ENCODE results near the gene CORO1C. TPM values are rescaled to one million over a fixed set of nuclear protein-coding genes. Genes with fewer than 3 reads are reported as not detected.

CORO1C gene
- total RNA-seq, 1 experiment from 2014 or later: 138 TPM

DNA sequence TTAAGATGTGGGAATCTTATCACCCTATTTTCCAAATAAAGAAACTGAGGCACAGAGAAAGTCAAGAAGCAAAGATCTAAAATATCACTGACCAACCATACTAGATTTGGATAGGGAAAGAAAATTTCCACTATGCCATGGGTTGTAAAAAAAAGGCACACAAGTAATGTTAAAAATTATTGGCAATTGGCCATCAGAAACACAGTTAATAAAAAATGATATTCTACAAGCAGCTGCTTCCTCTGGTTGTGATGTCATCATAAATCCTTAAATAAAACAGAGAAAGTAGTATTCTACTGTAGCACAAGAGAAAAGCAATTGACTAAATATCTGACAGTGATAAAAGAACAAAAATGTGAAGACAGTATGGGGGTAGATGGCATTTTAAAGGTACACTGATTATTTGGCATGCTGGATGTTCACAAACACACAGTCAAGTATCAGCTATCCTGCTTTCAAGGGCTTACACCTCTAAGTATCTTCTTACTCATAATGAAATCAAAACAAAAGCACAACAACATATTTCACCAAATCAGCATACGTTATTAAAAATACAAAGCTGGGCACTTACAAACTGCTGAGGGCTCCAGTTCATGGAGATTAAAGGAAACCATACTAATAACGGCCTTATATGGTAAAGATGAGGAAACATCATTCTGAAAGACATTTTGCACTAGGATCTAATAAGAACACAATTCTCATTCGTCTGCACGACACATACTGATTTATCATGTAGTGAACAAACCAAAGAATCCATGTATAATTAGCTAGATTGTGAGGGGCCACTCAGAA, 45.7 kb downstream of the CORO1C start:
- no TSS peak for BruUV-seq (replicated peaks)
- TF ChIP-seq, protein P1, sequence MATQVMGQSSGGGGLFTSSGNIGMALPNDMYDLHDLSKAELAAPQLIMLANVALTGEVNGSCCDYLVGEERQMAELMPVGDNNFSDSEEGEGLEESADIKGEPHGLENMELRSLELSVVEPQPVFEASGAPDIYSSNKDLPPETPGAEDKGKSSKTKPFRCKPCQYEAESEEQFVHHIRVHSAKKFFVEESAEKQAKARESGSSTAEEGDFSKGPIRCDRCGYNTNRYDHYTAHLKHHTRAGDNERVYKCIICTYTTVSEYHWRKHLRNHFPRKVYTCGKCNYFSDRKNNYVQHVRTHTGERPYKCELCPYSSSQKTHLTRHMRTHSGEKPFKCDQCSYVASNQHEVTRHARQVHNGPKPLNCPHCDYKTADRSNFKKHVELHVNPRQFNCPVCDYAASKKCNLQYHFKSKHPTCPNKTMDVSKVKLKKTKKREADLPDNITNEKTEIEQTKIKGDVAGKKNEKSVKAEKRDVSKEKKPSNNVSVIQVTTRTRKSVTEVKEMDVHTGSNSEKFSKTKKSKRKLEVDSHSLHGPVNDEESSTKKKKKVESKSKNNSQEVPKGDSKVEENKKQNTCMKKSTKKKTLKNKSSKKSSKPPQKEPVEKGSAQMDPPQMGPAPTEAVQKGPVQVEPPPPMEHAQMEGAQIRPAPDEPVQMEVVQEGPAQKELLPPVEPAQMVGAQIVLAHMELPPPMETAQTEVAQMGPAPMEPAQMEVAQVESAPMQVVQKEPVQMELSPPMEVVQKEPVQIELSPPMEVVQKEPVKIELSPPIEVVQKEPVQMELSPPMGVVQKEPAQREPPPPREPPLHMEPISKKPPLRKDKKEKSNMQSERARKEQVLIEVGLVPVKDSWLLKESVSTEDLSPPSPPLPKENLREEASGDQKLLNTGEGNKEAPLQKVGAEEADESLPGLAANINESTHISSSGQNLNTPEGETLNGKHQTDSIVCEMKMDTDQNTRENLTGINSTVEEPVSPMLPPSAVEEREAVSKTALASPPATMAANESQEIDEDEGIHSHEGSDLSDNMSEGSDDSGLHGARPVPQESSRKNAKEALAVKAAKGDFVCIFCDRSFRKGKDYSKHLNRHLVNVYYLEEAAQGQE (IDR thresholded peaks at IDR 0.05; ENCODE audit: low read depth): no peak
- TF ChIP-seq CBX3 (IDR thresholded peaks at IDR 0.05; ENCODE audit: low read depth): no peak
- no peak for TF ChIP-seq ZFX (IDR thresholded peaks at IDR 0.05)
- TF ChIP-seq POLR2AphosphoS5 (IDR thresholded peaks at IDR 0.05; ENCODE audit: low read depth, low read length): no peak
- Histone ChIP-seq H3K4me3 (replicated peaks in 1 of 2; ENCODE audit: low read depth in 1 of 2, low read length in 2 of 2) (no peak overlapping the region), H3K9ac (ENCODE audit: low read length) (no peak overlapping the region), H3K27me3 (ENCODE audit: insufficient read depth, low read length) (no peaks in the 10 kb centered on the region), H2AFZ (ENCODE audit: low read depth, low read length, poor library complexity, severe bottlenecking) (no peak overlapping the region), H3K27ac (ENCODE audit: low read depth, low read length) (no peak overlapping the region), H3K4me2 (ENCODE audit: low read length) (no peak overlapping the region), H3K9me3 (ENCODE audit: control insufficient read depth in 1 of 2, insufficient read depth in 1 of 2, low read depth in 1 of 2, low read length in 2 of 2) (no peaks in the 10 kb centered on the region), H3K79me2 (ENCODE audit: insufficient read depth, low read length) (peaks cover 89% of the 10 kb centered on the region), H3K4me1 (ENCODE audit: control insufficient read depth in 1 of 2, insufficient read depth in 2 of 2, low read length in 2 of 2) (peaks cover 14 to 20% of the 10 kb centered on the region in 2 experiments), H4K20me1 (ENCODE audit: insufficient read depth) (peaks cover 10% of the 10 kb centered on the region; the same call in 1 of the 2 replicates), H3K9me2 (ENCODE audit: insufficient read depth) (no peaks in the 10 kb centered on the region), H3K36me3 (ENCODE audit: control insufficient read depth in 1 of 2, insufficient read depth in 2 of 2, low read length in 2 of 2) (no peaks in the 10 kb centered on the region)
- CTCF ChIA-PET: interaction anchor here (1.4 to 1.9 kb wide), 3 partner anchors 21 to 118 kb away, joined by 3 to 8 read pairs (median 3); no protein-coding TSS in a partner anchor
- intact Hi-C loops (cut with micrococcal nuclease): no loop called here
- RAD21 ChIA-PET (ENCODE audit: low non-redundant PET in 1 of 2, low total read pairs in 2 of 2, uncharacterized antibody in 2 of 2, unreplicated experiment in 2 of 2): no interaction called here
- POLR2A ChIA-PET: interaction anchor here (0.6 to 1.5 kb wide), 2 partner anchors 45 kb away, joined by 4 to 8 read pairs; no protein-coding TSS in a partner anchor
- DNase-seq (ENCODE audit: low read depth, low spot score) (no peak), ATAC-seq (no peak)

Measured in HCT116 (cell line).